K562 (cell line): ENCODE measurements around the gene RPLP2. TPM values are rescaled to one million over a fixed set of nuclear protein-coding genes. Genes with fewer than 3 reads are reported as not detected.

ENCODE experiments used
- HMGXB4 ChIP-seq: sonication (generic); formaldehyde crosslinking; IDR thresholded peaks from 2 replicates; pipeline ENCODE4 v1.8.1; 2023; ENCODE audit warnings: mild to moderate bottlenecking, missing genetic modification reagents
- MLLT1 ChIP-seq, 2 experiments: fragments of 450-650 bp; IDR thresholded peaks; 2 replicates each; pipeline ENCODE4 v1.6.1; 2016
- NELFE ChIP-seq: IDR thresholded peaks from 2 replicates; pipeline ENCODE4 v1.6.1; 2011; ENCODE audit warnings: mild to moderate bottlenecking; ENCODE audit not compliant: insufficient read depth, insufficient read length
- POLR2B ChIP-seq: fragments of 450-650 bp; IDR thresholded peaks from 2 replicates; pipeline ENCODE4 v1.6.1; 2018; ENCODE audit warnings: low read depth; ENCODE audit not compliant: partially characterized antibody
- SFPQ ChIP-seq: fragments of 200-400 bp; formaldehyde crosslinking; IDR thresholded peaks from 2 replicates; pipeline ENCODE4 v1.6.1; 2017; ENCODE audit warnings: mild to moderate bottlenecking, low read depth, low read length, moderate library complexity
- SRSF1 ChIP-seq: fragments of 200-400 bp; formaldehyde crosslinking; IDR thresholded peaks from 2 replicates; pipeline ENCODE4 v1.6.1; 2017; ENCODE audit warnings: mild to moderate bottlenecking, low read depth, low read length, moderate library complexity
- STAG1 ChIP-seq: sonication (generic); formaldehyde crosslinking; IDR thresholded peaks from 2 replicates; pipeline ENCODE4 v1.5.0; 2020; ENCODE audit warnings: missing genetic modification reagents, borderline replicate concordance
- YBX1 ChIP-seq: fragments of 450-650 bp; IDR thresholded peaks from 2 replicates; pipeline ENCODE4 v1.7.1; 2016; ENCODE audit warnings: mild to moderate bottlenecking
- ZBTB33 ChIP-seq: sonication (generic); formaldehyde crosslinking; IDR thresholded peaks from 2 replicates; pipeline ENCODE4 v1.8.1; 2023; ENCODE audit warnings: mild to moderate bottlenecking, missing genetic modification reagents
- ZMIZ1 ChIP-seq, 2 experiments: fragments of 150-350 bp in 1 of 2; IDR thresholded peaks; 2 replicates each; pipeline ENCODE4 v1.6.1; 2012 to 2016; ENCODE audit warnings: low read depth in 2 of 2, low read length in 2 of 2, mild to moderate bottlenecking in 1 of 2, moderate library complexity in 1 of 2
- ZNF395 ChIP-seq: fragments of 200-800 bp; sonication (Bioruptor generic); IDR thresholded peaks from 2 replicates; pipeline ENCODE4 v1.6.1; 2017; ENCODE audit warnings: missing genetic modification characterization, missing compliant biosample characterization
- ZNF695 ChIP-seq: fragments of 450-650 bp; formaldehyde crosslinking; IDR thresholded peaks from 2 replicates; pipeline ENCODE4 v1.4.0; 2020; ENCODE audit warnings: mild to moderate bottlenecking, moderate library complexity
- polyA plus RNA-seq, 8 experiments: library from polyadenylated mRNA; depleted of rRNA in 4 of 8; stranded (reverse) in 5 of 8; unstranded in 3 of 8; fragments of >200 nt; fragmentation: Nextera tagmentation in 2 of 8; fragmentation: Illumina TruSeq in 1 of 8; extraction: Ambion mirVana in 2 of 8; extraction: Trizol in 1 of 8; gene quantifications; 2 replicates each; pipeline versions ENCODE4 v1.2.1 to v1.2.3, GENCODE V29; 2011 to 2014; ENCODE audit warnings: inconsistent platforms in 1 of 8, missing spikeins in 1 of 8
- total RNA-seq, 7 experiments: library from RNA; depleted of rRNA in 6 of 7; stranded (reverse); fragments of >200 nt in 6 of 7; fragmentation: Illumina TruSeq in 2 of 7; extraction: Trizol in 2 of 7; gene quantifications; 2 replicates each; pipeline versions ENCODE4 v1.2.1 to v1.2.3, GENCODE V29; 2011 to 2021; ENCODE audit warnings: low replicate concordance in 1 of 7

The RPLP2 gene
- total and polyA plus RNA-seq, 9 of the 15 experiments (the other 6 are each of a cell fraction or from before 2014, with no cell fraction given): 528 to 3,807 (median 1,633) TPM

GRCh38 chr11:819943-820649 lies 10.3 kb downstream of the RPLP2 start (continued):
- TF ChIP-seq ZMIZ1 (IDR thresholded peaks at IDR 0.05; ENCODE audit: low read depth in 2 of 2, low read length in 2 of 2): no peak
- no peak for TF ChIP-seq SRSF1
- TF ChIP-seq MLLT1 (IDR thresholded peaks at IDR 0.05): no peak
- TF ChIP-seq NELFE: no peak
- 0 out of 2 replicates have a peak, but pooled peaks have one; percentile 27 for TF ChIP-seq STAG1 (CRISPR knock-in tag)
- TF ChIP-seq ZNF395 (CRISPR knock-in tag): no peak
- no peak for TF ChIP-seq ZNF695 (CRISPR knock-in tag)
- TF ChIP-seq POLR2B: no peak
- no peak for TF ChIP-seq SFPQ
- no peak for TF ChIP-seq ZBTB33 (CRISPR knock-in tag)
- no peak for TF ChIP-seq HMGXB4 (CRISPR knock-in tag)
- TF ChIP-seq YBX1: no peak
